ENCODE data around the gene C1orf50.
A peak's percentile ranks its signal among the peaks of the same experiment; 100 is the strongest.

Gene C1orf50

GRCh38 chr1:42759114-42759513 lies 7.9 kb upstream of the C1orf50 start:
- no peak for TF ChIP-seq CTCF (IDR thresholded peaks at IDR 0.05)

GRCh38 chr1:42761567-42761966 lies 5.5 kb upstream of the C1orf50 start:
- TF ChIP-seq CTCF (IDR thresholded peaks at IDR 0.05) = no peak

- TF ChIP-seq CTCF (IDR thresholded peaks at IDR 0.05) = no peak
Observed at GRCh38 chr1:42762269-42762668, 4.8 kb upstream of the C1orf50 start.

- TF ChIP-seq CTCF (IDR thresholded peaks at IDR 0.05) = no peak
Observed at GRCh38 chr1:42765269-42765668, 1.8 kb upstream of the C1orf50 start.

GRCh38 chr1:42765832-42766740 lies 963 bp upstream of the C1orf50 start:
- peak; percentile 47 for TF ChIP-seq CTCF (IDR thresholded peaks at IDR 0.05)

- TF ChIP-seq CTCF (IDR thresholded peaks at IDR 0.05) = no peak
Observed at GRCh38 chr1:42767510-42768000, 506 bp downstream of the C1orf50 start.

GRCh38 chr1:42768172-42768571 lies 1.1 kb downstream of the C1orf50 start:
- TF ChIP-seq CTCF (IDR thresholded peaks at IDR 0.05) = no peak

All from LNCAP (cell line).